Type B pancreatic cell (in vitro differentiated cells): ENCODE measurements around the gene C17orf67. TPM values are rescaled to one million over a fixed set of nuclear protein-coding genes. Genes with fewer than 3 reads are reported as not detected.

Experiments
- DNase-seq: peaks from one replicate; pipeline ENCODE4 v3.0.0; 2021; ENCODE audit warnings: mixed read lengths; ENCODE audit not compliant: unreplicated experiment; ENCODE audit errors: extremely low spot score
- H3K27ac Mint-ChIP-seq: 2 replicates; pipeline ENCODE4 v1.8.0; 2021; ENCODE audit warnings: mild to moderate bottlenecking, mixed read lengths
- H3K27me3 Mint-ChIP-seq: 2 replicates; pipeline ENCODE4 v1.8.0; 2021; ENCODE audit warnings: mixed read lengths
- H3K36me3 Mint-ChIP-seq: 2 replicates; pipeline ENCODE4 v1.8.0; 2021; ENCODE audit warnings: mixed read lengths
- H3K4me1 Mint-ChIP-seq: one replicate; pipeline ENCODE4 v1.8.0; 2021; ENCODE audit warnings: mixed read lengths; ENCODE audit not compliant: unreplicated experiment
- H3K4me3 Mint-ChIP-seq: 2 replicates; pipeline ENCODE4 v1.8.0; 2021; ENCODE audit warnings: mild to moderate bottlenecking, mixed read lengths
- H3K9me3 Mint-ChIP-seq: 2 replicates; pipeline ENCODE4 v1.8.0; 2021; ENCODE audit warnings: mixed read lengths
- total RNA-seq: library from RNA; stranded (reverse); gene quantifications from 2 replicates; pipeline ENCODE4 v1.2.1, GENCODE V29; 2021; ENCODE audit warnings: low replicate concordance
- TF ChIP-seq, protein P1 (sequence below): fragments of 200-600 bp; sonication (generic); conservative IDR thresholded peaks from 2 replicates; pipeline ENCODE4 v1.5.0; 2021; ENCODE audit warnings: antibody characterized with exemption, mild to moderate bottlenecking

The C17orf67 gene
- total RNA-seq, 1 donor from 2014 or later = 4.1 TPM

DNA sequence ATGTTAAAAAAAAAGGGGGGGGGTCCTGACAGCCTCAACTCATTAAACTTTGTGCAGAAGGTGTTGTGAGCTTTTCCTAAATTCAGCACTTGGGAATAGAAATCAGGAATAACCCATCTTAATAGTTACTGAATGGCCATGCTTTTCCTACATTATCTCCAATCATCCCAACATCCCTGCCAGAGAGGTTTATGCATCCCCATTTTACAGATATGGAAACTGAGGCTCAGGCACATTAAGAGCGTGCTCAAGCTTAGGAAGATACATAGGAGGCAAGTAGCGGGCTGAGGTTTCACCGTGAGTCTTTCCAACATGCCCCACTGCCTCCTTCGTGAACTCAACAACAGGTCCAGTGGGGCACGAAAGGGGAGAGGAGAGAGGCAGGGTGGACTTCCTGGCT, 78.4 kb downstream of the C17orf67 start:
- no peak overlapping the region for H3K4me3 Mint-ChIP-seq
- H3K9me3 Mint-ChIP-seq = no peaks in the 10 kb centered on the region
- peaks cover 14% of the 10 kb centered on the region for H3K4me1 Mint-ChIP-seq
- H3K36me3 Mint-ChIP-seq = no peaks in the 10 kb centered on the region
- DNase-seq = no peak
- TF ChIP-seq, protein P1, sequence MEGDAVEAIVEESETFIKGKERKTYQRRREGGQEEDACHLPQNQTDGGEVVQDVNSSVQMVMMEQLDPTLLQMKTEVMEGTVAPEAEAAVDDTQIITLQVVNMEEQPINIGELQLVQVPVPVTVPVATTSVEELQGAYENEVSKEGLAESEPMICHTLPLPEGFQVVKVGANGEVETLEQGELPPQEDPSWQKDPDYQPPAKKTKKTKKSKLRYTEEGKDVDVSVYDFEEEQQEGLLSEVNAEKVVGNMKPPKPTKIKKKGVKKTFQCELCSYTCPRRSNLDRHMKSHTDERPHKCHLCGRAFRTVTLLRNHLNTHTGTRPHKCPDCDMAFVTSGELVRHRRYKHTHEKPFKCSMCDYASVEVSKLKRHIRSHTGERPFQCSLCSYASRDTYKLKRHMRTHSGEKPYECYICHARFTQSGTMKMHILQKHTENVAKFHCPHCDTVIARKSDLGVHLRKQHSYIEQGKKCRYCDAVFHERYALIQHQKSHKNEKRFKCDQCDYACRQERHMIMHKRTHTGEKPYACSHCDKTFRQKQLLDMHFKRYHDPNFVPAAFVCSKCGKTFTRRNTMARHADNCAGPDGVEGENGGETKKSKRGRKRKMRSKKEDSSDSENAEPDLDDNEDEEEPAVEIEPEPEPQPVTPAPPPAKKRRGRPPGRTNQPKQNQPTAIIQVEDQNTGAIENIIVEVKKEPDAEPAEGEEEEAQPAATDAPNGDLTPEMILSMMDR = no peak
- H3K27me3 Mint-ChIP-seq = peaks cover 3% of the 10 kb centered on the region
- no peak overlapping the region for H3K27ac Mint-ChIP-seq

DNA sequence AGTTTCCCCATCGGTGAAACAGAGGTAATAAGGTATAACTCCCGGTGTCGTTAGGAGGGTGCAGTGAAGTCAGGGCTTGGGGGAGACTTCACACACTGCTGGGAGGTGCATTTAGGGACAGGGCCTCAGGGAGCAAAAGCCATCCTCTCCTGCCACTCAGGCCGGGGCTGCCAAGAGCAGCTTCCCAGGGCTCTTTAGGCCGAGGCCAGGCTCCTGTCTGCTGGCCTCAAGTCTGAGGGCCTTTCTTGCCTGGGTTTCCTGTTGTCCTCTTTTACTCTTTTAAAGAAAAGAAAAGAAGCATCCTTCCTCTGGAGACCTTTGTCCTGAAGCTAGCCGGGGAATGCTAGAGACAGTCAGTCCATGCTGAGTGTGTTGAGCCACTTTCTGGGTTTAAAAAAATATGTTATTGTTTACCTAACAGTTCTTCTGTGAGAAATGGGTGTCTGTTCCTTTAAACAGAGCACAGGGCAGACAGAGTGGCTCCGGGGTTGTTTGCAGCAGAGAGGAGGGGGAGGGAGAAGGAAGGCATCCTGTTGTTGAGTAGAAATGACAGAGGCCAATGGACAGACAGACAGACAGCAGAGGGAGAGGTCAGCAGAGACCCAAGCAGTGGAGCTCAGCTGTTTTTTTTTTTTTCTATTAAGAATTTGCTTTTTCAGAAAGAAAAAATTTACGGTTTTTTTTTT, 79.1 kb downstream of the C17orf67 start:
- TF ChIP-seq, protein P1 = no peak
- peak overlapping the region; percentile 20 for H3K4me3 Mint-ChIP-seq

DNA sequence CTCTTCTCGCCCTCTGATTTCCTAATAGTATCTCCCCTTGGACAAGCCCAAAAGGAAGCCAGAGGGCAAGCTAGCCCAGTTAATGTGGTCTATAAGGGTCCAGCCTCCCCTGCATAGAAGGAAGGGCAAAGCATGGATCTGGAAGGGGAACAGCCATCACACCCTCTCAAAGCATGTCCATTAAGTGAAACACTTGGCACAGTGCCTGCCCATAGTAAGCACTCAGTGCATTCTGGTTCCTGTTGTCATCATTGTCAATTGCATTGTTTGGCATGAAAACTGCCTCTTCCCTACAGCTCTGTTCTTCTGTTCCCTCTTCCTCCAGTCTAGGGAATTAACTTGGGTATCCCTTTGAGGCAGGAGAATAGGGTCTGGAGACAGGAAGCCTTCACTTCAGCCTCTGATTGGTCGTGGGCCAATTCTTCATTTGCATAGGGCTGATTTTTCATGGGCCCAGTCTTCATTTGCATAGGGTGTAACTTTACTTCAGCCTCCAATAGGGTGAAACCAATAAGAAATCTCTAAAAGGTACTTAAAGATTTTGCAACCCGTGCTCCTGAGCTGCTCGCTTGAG, 81.4 kb downstream of the C17orf67 start:
- no peaks in the 10 kb centered on the region for H3K9me3 Mint-ChIP-seq
- peaks cover 6% of the 10 kb centered on the region for H3K27me3 Mint-ChIP-seq
- no peak overlapping the region for H3K27ac Mint-ChIP-seq
- H3K36me3 Mint-ChIP-seq = no peaks in the 10 kb centered on the region
- H3K4me3 Mint-ChIP-seq = no peak overlapping the region
- TF ChIP-seq, protein P1 = no peak
- peaks cover 14% of the 10 kb centered on the region for H3K4me1 Mint-ChIP-seq
- DNase-seq = no peak

More for the DNA sequence above, 79.1 kb downstream of the C17orf67 start:
- Mint-ChIP-seq H3K27me3 (peaks cover 3% of the 10 kb centered on the region), H3K27ac (no peak overlapping the region), H3K9me3 (no peaks in the 10 kb centered on the region), H3K36me3 (no peaks in the 10 kb centered on the region), H3K4me1 (peaks cover 14% of the 10 kb centered on the region)
- DNase-seq = no peak

DNA sequence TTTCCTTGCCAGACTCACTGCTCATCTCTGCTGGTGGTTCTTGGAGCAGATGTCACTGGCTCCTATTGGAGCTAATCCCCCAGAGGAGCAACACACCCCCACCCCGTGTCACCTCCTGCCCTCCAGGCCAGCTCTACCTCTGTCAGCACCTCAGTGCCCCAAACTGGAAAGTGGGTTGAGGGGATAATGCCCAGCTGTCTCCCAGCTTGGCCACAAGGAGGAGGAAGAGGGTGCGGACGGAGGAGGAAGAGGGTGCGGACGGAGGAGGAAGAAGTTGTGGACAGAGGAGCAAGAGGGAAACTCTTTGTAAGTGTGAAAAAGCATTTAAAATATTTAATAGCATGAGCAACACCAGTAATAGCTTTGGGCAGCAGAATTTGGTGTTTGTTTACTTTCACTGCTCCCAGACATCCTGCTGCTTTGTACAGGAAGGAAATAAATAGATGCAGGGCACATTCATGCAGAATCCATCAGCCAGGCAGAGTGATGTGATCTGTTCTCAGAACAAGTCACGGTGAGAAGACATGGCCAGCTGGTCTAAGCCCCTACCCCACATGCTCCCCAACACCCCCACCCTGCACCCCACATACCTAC, 82.5 kb downstream of the C17orf67 start:
- Mint-ChIP-seq H3K27ac (no peak overlapping the region), H3K4me3 (no peak overlapping the region), H3K36me3 (no peaks in the 10 kb centered on the region), H3K9me3 (no peaks in the 10 kb centered on the region), H3K4me1 (peaks cover 9% of the 10 kb centered on the region), H3K27me3 (peaks cover 6% of the 10 kb centered on the region)
- no peak for DNase-seq
- TF ChIP-seq, protein P1 = peak; percentile 18

DNA sequence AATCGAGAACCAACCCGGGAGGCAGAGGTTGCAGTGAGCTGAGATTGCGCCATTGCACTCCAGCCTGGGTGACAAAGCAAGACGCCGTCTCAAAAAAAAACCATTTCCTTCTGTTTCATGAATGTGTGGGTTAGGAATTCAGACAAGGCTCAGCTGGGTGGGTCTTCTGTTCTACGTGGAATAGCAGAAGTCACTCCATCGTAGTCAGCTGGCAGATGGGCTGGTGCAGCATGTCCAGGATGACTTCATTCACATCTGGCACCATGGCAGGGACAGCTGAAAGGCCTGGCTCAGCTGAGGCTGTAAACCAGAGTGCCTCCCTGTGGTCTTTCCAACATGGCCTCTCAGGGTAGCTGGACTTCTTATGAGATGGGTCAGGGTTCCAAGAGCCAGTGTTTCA, 89.0 kb downstream of the C17orf67 start:
- H3K4me3 Mint-ChIP-seq = no peak overlapping the region
- TF ChIP-seq, protein P1 = no peak
- H3K27ac Mint-ChIP-seq = no peak overlapping the region
- peaks cover 13% of the 10 kb centered on the region for H3K9me3 Mint-ChIP-seq
- peaks cover 3% of the 10 kb centered on the region for H3K4me1 Mint-ChIP-seq
- H3K36me3 Mint-ChIP-seq = no peaks in the 10 kb centered on the region
- DNase-seq = no peak
- H3K27me3 Mint-ChIP-seq = peaks cover 18% of the 10 kb centered on the region
